Measurements from ENCODE around the gene ST7. TPM values are rescaled to one million over a fixed set of nuclear protein-coding genes. Genes with fewer than 3 reads are reported as not detected.

The ST7 gene
- total and polyA plus RNA-seq, 2 experiments from 2014 or later: 9.9 to 18.3 TPM

- no peak for TF ChIP-seq CTCF (conservative IDR thresholded peaks at IDR 0.05; ENCODE audit: low read depth in 2 of 2)
- TF ChIP-seq ETS1 (IDR thresholded peaks at IDR 0.05): no peak
- no peak for TF ChIP-seq EZH2 (IDR thresholded peaks at IDR 0.05; ENCODE audit: low read depth, unreplicated experiment)
- no peak for TF ChIP-seq ZNF114 (CRISPR knock-in tag; IDR thresholded peaks at IDR 0.05)
- TF ChIP-seq EZH2phosphoT487 (IDR thresholded peaks at IDR 0.05; ENCODE audit: unreplicated experiment): no peak
- TF ChIP-seq POLR2AphosphoS5 (IDR thresholded peaks at IDR 0.05; ENCODE audit: low read depth): no peak
- no peak for TF ChIP-seq NANOG (IDR thresholded peaks at IDR 0.05; ENCODE audit: borderline replicate concordance)
- no peak for TF ChIP-seq JUNB (IDR thresholded peaks at IDR 0.05; ENCODE audit: unreplicated experiment)
Observed at GRCh38 chr7:117271566-117271965, 318.3 kb downstream of the ST7 start (continued).

- H3K9me3 Mint-ChIP-seq: no peaks in the 10 kb centered on the region
- no peak overlapping the region for H2AFZ ChIP-seq
- no peak overlapping the region for H3K27ac ChIP-seq (ENCODE audit: low read depth)
- DNase-seq (ENCODE audit: low spot score): no peak
- H3K4me3 ChIP-seq: no peak overlapping the region
- no peaks in the 10 kb centered on the region for H3K4me1 ChIP-seq (ENCODE audit: insufficient read depth)
- H3K9me2 ChIP-seq (ENCODE audit: insufficient read depth): no peaks in the 10 kb centered on the region
- no peak overlapping the region for H3K27ac Mint-ChIP-seq
- H3K36me3 Mint-ChIP-seq (ENCODE audit: low read depth): no peaks in the 10 kb centered on the region
- no peaks in the 10 kb centered on the region for H4K20me1 ChIP-seq (replicated peaks; ENCODE audit: insufficient read depth)
- H3K4me3 Mint-ChIP-seq: no peak overlapping the region
- TF ChIP-seq ZNF114 (CRISPR knock-in tag; IDR thresholded peaks at IDR 0.05): no peak
- no peaks in the 10 kb centered on the region for H3K79me2 ChIP-seq (replicated peaks; ENCODE audit: insufficient read depth)
- no peak overlapping the region for H3K4me2 ChIP-seq
- H3K27me3 ChIP-seq (ENCODE audit: insufficient read depth): no peaks in the 10 kb centered on the region
- no peaks in the 10 kb centered on the region for H3F3A ChIP-seq (replicated peaks; ENCODE audit: low read depth)
- no peaks in the 10 kb centered on the region for H3K27me3 Mint-ChIP-seq (ENCODE audit: insufficient read depth, low read depth, poor library complexity)
- no peaks in the 10 kb centered on the region; the same call in 2 of the 3 replicates for H3K4me1 Mint-ChIP-seq
- no peaks in the 10 kb centered on the region for H3K36me3 ChIP-seq (ENCODE audit: insufficient read depth)
- no peak for ATAC-seq
Observed at GRCh38 chr7:117272017-117272759, 318.9 kb downstream of the ST7 start.

GRCh38 chr7:117273325-117273724, 320.0 kb downstream of the ST7 start:
- H3K79me2 ChIP-seq (replicated peaks; ENCODE audit: insufficient read depth): no peaks in the 10 kb centered on the region
- no peaks in the 10 kb centered on the region for H3K4me1 ChIP-seq (ENCODE audit: insufficient read depth)
- ATAC-seq (no peak), DNase-seq (ENCODE audit: low spot score) (no peak)
- no peak overlapping the region for H3K27ac ChIP-seq (ENCODE audit: low read depth)
- H3K36me3 Mint-ChIP-seq (ENCODE audit: low read depth): no peaks in the 10 kb centered on the region
- H3K4me1 Mint-ChIP-seq: no peaks in the 10 kb centered on the region; the same call in 2 of the 3 replicates
- no peaks in the 10 kb centered on the region for H3K27me3 ChIP-seq (ENCODE audit: insufficient read depth)
- no peaks in the 10 kb centered on the region; the same call in 1 of the 2 replicates for H3K9me2 ChIP-seq (ENCODE audit: insufficient read depth)
- H3F3A ChIP-seq (replicated peaks; ENCODE audit: low read depth): no peaks in the 10 kb centered on the region
- no peaks in the 10 kb centered on the region for H3K9me3 Mint-ChIP-seq
- peaks cover 2% of the 10 kb centered on the region for H3K27me3 Mint-ChIP-seq (ENCODE audit: insufficient read depth, low read depth, poor library complexity)
- H3K27ac Mint-ChIP-seq: no peak overlapping the region
- no peak overlapping the region for H2AFZ ChIP-seq
- H4K20me1 ChIP-seq (replicated peaks; ENCODE audit: insufficient read depth): no peaks in the 10 kb centered on the region
- H3K36me3 ChIP-seq (ENCODE audit: insufficient read depth): no peaks in the 10 kb centered on the region
- no peak overlapping the region for H3K4me3 Mint-ChIP-seq
- no peak overlapping the region for H3K4me3 ChIP-seq
- H3K4me2 ChIP-seq: no peak overlapping the region
- TF ChIP-seq REST (IDR thresholded peaks at IDR 0.05; ENCODE audit: unreplicated experiment) (no peak), POLR2AphosphoS5 (IDR thresholded peaks at IDR 0.05; ENCODE audit: low read depth) (no peak), NANOG (IDR thresholded peaks at IDR 0.05; ENCODE audit: borderline replicate concordance) (no peak), EZH2 (IDR thresholded peaks at IDR 0.05; ENCODE audit: low read depth, unreplicated experiment) (no peak), ETS1 (IDR thresholded peaks at IDR 0.05) (no peak)
